MG63 (cell line): Measurements from ENCODE around the gene ULBP2. TPM values are rescaled to one million over a fixed set of nuclear protein-coding genes. Genes with fewer than 3 reads are reported as not detected.
"Not testable (repeated sequence)": the region's sequence is repeated elsewhere in the genome, so short reads cannot be mapped to it uniquely, and the experiment has no call there.

Experiments used
- DNase-seq: peaks from one replicate; pipeline ENCODE4 v3.0.0-alpha.2; 2020
- H3K27me3 ChIP-seq: fragments of 250-450 bp; sonication (Bioruptor Pico); 2 replicates; pipeline ENCODE4 v1.5.1; 2020; ENCODE audit warnings: mild to moderate bottlenecking, moderate library complexity
- H3K36me3 ChIP-seq: fragments of 250-450 bp; sonication (Bioruptor Pico); 2 replicates; pipeline ENCODE4 v1.5.1; 2020; ENCODE audit warnings: mild to moderate bottlenecking, moderate library complexity
- H3K4me3 ChIP-seq: fragments of 250-450 bp; sonication (Bioruptor Pico); 2 replicates; pipeline ENCODE4 v1.5.1; 2020; ENCODE audit warnings: mild to moderate bottlenecking, moderate library complexity
- H3K9me3 ChIP-seq: fragments of 250-450 bp; sonication (Bioruptor Pico); 2 replicates; pipeline ENCODE4 v1.5.1; 2020; ENCODE audit warnings: mild to moderate bottlenecking, moderate library complexity
- total RNA-seq: library from RNA; depleted of rRNA; stranded (reverse); fragments of >200 nt; shearing (Covaris generic); gene quantifications from 2 replicates; pipeline ENCODE4 v1.2.3, GENCODE V29; 2014; ENCODE audit warnings: low replicate concordance

The ULBP2 gene
- total RNA-seq, 1 experiment from 2014 or later = 7.4 TPM

DNA sequence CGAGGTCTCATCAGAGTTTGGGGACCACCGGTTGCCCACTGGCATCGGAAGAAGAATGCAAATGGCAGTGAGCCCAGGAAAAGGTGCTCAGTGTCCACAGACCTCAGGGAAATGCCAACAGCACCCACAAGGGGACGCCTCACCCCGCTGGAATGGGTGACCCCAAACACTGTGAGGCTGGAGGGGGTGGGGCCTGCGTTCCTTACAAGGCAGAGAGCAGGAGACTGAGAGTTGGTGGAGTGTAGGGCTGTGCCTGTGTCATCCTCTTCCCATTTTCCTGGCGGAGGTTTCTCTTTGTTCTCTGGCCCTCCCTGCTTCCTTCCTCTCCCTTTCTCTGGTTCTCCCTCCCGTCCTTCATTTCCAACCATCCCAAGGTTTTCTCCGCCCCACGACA, 12.1 kb downstream of the ULBP2 start:
- H3K4me3 ChIP-seq, H3K9me3 ChIP-seq, DNase-seq, H3K27me3 ChIP-seq, H3K36me3 ChIP-seq: not testable (repeated sequence)

DNA sequence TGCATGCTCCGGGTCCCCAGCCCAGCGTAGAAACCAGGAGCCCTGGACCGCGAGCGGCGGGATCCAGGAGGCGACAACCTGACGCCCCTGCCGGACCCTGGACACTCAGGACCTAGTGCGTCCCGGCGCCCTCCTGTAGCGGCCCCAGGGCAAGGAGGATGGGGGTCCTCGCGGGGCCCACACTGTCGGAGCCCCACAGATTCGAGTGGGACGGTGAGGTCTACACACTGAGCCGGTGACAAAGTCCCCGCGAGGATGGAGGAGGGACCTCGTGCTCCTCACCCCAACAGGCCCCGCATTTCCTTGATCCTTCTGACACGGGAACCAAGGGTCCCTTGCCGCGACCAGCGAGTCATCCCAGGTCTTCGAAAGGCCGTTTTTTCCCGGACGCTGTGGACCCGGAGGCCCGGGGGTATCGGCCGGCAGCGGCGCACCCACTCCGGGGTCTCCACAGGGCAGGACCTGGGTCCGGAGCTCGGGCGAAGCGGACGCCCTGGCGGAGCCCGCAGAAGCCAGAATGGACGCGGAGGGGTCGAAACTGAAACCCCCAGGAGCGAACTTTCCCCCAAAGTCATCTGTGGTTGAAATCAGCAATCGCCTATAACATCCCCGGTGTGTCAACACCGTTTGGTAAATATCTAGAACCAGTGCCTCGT, 12.6 kb downstream of the ULBP2 start:
- DNase-seq, H3K36me3 ChIP-seq, H3K9me3 ChIP-seq, H3K4me3 ChIP-seq, H3K27me3 ChIP-seq: not testable (repeated sequence)

DNA sequence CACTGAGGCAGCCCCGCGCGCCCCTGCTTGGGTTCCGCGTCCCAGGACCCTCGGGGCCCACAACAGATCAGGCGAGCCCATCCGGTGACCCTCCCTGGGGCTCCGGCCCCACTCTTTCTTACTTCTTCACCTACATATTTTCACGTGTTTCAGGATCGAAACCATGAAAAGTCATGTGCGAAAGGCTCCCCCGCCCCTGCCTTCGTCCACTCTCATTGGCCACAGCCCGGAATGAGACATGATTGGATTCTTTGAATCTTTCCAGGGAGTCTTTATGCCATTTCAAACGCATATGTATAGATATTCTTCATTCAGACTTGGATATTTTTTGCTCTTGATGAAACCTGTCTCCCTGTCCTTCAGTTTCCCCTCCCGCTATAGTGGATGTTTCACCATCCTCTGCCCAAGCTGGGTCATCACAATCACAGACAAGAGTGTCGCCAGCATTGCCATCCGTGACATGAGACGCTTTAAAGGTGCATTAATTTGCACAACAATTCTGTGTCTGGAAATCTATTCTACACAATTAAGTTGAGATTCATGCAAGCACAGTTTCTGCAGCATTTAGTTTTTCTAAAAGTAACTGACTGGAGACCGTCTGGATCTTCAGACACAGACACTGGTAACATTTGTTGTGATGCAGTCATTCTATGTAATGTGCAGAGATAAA, 13.3 kb downstream of the ULBP2 start:
- H3K27me3 ChIP-seq, H3K4me3 ChIP-seq, H3K9me3 ChIP-seq, DNase-seq, H3K36me3 ChIP-seq: not testable (repeated sequence)

DNA sequence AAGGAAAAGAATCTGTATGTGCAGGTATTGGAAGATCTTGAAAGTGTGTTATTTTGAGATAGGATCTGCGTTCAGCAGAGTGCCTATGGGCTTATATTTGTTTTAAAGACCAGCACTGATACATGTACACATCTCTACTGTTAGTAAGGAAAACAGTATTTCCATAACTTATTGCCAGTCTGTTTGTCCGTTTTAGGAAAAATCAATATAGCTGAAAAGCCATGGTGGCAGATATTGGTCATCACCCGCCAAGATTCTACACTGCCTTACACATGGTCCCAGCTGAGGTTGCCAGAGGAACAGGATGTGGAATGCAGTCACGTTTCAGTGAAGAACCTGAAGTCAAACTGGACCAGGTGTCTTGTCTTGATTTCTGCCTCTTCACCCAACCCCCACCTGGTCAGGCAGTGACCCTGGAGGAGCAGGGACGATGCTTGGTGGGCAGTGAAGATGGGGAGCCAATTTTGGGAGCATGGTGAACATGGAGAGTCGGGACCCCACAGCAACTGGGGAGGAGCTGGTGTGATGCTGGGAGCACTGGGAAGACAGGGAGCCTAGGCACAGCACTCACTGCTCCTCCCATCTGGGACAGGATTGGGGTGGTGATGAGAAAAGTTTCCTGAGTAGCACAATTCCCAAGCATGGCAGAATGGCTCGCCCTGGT, 14.0 kb downstream of the ULBP2 start:
- not testable (repeated sequence) for H3K27me3 ChIP-seq

DNA sequence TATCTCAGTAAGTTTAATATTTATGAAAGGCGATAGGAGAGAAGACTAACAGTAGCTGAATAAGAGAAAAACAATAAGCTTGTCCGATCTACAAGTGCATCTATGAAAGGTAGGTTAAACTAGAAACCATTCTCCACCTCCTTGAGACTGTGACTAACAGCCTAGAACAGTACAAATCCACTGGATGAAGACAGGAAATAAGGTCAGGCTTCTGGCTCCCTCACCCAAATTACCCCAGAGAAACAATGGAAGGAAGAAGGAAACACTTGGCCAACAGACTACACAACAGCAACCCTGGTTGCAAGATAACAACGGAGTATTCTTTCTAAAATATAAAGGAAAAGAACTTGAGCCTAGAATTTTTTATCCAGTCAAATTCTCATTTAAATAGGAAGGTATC, 16.3 kb downstream of the ULBP2 start:
- not testable (repeated sequence) for H3K4me3 ChIP-seq, H3K9me3 ChIP-seq, DNase-seq, H3K27me3 ChIP-seq, H3K36me3 ChIP-seq

More for the DNA sequence above, 14.0 kb downstream of the ULBP2 start:
- H3K36me3 ChIP-seq, DNase-seq, H3K9me3 ChIP-seq, H3K4me3 ChIP-seq: not testable (repeated sequence)

DNA sequence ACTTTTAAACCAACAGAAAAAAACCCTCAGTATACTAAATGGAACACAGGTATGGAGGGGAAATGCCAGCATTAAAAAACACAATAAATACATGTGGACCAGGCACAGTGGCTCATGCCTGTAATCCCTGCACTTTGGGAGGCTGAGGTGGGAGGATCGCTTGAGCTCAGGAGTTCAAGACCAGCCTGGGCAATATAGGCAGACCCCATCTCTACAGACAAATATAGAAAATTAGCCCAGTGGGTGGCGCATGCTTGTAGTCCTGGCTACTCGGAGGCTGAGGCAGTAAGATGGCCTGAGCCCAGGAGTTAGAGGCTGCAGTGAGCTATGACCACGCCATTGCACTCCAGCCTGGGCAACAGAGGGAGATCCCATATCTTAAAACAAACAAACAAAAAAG, 18.0 kb downstream of the ULBP2 start:
- not testable (repeated sequence) for H3K4me3 ChIP-seq, H3K36me3 ChIP-seq, H3K27me3 ChIP-seq, H3K9me3 ChIP-seq, DNase-seq

DNA sequence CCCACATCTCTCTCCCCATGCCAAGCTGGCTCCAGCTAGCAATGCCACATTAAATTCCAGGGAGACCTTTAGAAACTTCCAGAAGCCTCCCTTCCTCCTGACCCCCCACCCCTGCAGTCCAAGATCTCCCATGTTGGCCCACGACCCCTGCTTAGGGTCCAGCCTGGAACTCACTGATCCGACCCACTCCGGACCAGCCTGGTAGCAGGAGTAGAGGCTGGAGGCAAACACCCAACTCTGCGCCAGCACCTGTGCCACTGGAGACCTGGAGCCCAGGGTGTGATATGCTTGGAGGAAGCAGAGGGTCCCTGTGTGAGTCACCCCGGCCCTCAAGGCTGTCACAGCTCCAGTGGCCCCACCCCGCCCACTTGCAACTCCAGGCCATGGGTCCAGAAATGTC, 18.7 kb downstream of the ULBP2 start:
- no peaks in the 10 kb centered on the region for H3K9me3 ChIP-seq
- H3K36me3 ChIP-seq = no peaks in the 10 kb centered on the region
- H3K4me3 ChIP-seq = no peak overlapping the region
- no peak for DNase-seq
- H3K27me3 ChIP-seq = peaks cover 2% of the 10 kb centered on the region; the same call in 1 of the 2 replicates

DNA sequence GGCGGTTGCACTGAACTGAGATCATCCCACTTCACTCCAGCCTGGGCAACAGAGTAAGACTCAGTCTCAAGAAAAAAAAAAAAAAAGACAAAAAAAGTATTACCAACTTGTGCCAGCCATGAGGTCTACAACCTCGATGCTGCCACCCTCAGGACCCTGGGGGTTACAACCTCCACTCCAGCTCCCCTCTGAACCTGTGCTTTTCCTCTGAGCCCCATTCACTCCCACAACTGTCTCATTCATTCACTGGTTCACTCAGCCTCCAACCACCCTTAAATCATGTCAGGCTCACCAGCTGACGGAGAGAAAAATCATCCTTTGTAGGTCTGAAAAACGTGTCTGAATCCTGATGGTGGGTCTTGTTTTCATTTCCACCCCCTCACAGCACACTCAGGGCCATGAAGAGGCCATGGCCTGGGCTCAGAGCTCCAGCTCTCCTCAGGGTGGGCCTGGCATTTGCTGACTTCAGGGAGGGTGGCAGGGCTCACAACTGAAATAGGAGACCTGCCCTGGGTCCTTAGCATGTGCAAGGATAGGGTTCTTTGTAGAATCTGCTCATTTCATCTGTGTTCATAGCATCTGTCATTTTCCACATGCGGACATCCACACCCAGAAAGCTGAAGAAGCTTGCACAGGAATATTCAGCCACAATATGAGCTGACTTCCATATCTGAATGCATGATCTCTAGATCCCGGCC, 20.1 kb downstream of the ULBP2 start:
- DNase-seq = peak; percentile 51
- Histone ChIP-seq H3K9me3 (no peaks in the 10 kb centered on the region), H3K27me3 (no peaks in the 10 kb centered on the region), H3K4me3 (no peak overlapping the region), H3K36me3 (no peaks in the 10 kb centered on the region)

DNA sequence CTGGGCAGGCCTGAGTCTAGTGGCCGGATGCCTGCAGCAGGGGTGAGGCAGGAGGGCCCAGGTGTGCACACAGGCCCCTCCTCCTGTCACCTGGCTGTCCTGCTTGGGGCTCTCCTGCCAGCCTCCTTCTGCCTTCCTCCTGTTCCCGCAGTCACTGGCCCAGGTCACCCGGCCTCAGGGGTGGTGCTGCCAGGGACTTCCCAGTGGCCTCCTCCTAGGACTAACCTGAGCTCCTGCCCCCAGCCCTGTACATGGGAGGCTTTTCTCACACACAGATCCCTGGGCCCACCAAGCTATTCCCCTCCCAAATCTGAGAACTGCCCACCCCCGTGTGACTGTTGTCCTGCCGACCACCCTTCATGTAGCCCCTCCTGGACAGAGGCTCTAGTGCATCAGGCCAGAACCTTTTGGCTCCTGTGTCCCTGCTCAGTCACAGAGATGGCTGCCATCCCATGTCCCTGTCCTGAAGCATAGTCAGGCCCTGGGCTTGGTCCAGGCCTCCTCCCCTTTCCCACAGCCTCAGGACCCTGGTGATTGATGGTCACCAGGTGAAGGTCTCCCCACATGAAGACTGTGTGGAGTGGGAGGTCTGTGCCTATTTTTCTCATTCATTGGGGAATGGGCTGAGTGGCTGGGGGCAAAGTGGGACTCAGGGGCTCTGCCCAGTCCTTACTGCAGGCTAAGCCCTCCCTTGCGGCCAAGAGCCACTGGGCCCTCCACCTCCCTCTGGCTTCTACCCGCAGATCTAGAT, 20.8 kb downstream of the ULBP2 start:
- H3K9me3 ChIP-seq = no peaks in the 10 kb centered on the region
- peak overlapping the region; percentile 50 for H3K4me3 ChIP-seq
- DNase-seq = peak; percentile 58

DNA sequence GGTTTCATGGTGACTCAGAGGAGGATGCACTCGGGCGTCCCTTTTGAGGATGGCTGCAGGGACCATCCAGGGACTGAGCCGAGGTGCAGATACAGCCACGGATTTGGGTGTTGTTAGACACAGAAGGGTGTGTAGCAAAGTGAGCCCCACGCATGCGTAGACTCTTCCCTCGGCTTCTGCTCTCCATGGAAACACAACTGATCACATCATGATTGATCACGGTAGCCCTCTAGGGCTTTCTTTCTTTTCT, 21.3 kb downstream of the ULBP2 start:
- no peak for DNase-seq
- H3K36me3 ChIP-seq = no peaks in the 10 kb centered on the region
- no peaks in the 10 kb centered on the region for H3K27me3 ChIP-seq
- H3K9me3 ChIP-seq = no peaks in the 10 kb centered on the region
- H3K4me3 ChIP-seq = peak overlapping the region; percentile 50

More for the DNA sequence above, 20.8 kb downstream of the ULBP2 start:
- no peaks in the 10 kb centered on the region for H3K27me3 ChIP-seq
- no peaks in the 10 kb centered on the region for H3K36me3 ChIP-seq

DNA sequence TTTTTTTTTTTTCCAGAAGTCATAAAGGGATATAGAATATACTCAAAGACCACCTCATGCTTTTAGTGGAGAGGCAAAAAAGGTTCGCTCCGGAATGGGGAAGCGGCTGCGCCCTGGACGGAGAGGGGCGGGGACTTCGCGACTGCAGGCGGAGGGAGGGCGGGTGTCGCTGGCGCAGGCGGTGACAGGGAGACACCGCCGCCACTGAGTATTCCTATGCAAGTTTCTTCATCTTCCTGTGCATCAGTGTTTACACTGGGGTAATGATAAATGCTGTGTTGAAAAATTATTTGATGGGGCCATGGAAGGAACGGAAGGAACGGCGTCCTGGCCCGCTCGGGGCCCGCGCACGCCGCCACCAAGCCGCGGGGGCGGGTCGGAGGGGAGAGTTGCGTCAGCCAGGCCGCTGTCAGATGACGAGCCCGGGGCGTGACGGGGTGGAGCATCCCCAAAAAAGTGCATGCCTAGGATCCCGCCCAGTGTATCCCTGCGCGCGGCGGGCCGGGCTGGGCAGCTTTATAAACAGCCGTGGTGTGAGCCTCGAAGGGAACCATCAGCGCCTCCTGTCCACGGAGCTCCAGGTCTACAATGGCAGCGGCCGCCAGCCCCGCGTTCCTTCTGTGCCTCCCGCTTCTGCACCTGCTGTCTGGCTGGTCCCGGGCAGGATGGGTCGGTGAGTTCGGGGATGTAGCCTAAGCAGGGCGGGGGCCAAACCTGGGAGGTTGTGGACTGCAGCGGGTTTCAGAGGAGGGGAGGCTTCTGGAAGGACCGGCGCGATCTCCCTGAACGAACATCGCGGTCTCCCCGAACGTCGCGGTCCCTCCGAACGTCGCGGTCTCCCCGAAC, 21.9 kb downstream of the ULBP2 start, which contains the start of gene ULBP1:
TSS of gene ULBP1 (plus strand) at position 482 of the 846 bp plus-strand sequence. CDS start at position 589, 107 bp downstream.
- Histone ChIP-seq H3K36me3 (no peaks in the 10 kb centered on the region), H3K4me3 (peak within 1 kb of the TSS; percentile 50), H3K27me3 (no peaks in the 10 kb centered on the region), H3K9me3 (no peaks in the 10 kb centered on the region)
- peak; percentile 94 for DNase-seq

DNA sequence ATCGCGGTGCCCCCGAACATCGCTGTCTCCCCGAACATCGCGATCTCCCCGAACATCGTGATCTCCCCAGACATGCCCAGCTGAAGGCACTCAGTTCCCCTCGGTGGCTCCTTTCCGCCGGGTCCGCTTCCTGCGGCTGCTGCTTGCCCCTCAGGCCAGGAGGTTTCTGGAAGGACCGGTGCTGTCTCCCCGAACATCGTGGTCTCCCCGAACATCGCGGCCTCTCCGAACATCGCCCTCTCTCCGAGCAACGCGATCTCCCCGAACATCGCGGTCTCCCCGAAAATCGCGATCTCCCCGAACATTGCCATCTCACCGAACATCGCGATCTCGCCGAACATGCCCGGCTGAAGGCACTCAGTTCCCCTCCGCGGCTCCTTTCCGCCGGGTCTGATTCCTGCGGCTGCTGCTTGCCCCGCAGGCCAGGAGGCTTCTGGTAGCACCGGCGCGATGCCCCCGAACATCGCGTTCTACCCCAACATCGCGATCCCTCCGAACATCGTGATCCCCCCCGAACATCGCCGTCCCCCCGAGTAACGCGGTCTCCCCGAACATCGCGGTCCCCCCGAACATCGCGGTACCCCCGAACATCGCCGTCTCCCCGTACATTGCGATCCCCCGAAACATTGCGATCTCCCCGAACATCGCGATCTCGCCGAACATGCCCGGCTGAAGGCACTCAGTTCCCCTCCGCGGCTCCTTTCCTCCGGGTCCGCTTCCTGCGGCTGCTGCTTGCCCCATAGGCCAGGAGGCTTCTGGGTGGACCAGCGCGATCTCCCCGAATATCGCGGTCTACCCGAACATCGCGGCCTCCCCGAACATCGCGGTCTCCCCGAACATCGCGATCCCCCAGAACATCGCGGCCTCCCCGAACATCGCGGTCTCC, 22.7 kb downstream of the ULBP2 start:
- H3K27me3 ChIP-seq = no peaks in the 10 kb centered on the region
- no peak for DNase-seq
- H3K9me3 ChIP-seq = no peaks in the 10 kb centered on the region
- H3K36me3 ChIP-seq = no peaks in the 10 kb centered on the region
- H3K4me3 ChIP-seq = peak overlapping the region; percentile 50

DNA sequence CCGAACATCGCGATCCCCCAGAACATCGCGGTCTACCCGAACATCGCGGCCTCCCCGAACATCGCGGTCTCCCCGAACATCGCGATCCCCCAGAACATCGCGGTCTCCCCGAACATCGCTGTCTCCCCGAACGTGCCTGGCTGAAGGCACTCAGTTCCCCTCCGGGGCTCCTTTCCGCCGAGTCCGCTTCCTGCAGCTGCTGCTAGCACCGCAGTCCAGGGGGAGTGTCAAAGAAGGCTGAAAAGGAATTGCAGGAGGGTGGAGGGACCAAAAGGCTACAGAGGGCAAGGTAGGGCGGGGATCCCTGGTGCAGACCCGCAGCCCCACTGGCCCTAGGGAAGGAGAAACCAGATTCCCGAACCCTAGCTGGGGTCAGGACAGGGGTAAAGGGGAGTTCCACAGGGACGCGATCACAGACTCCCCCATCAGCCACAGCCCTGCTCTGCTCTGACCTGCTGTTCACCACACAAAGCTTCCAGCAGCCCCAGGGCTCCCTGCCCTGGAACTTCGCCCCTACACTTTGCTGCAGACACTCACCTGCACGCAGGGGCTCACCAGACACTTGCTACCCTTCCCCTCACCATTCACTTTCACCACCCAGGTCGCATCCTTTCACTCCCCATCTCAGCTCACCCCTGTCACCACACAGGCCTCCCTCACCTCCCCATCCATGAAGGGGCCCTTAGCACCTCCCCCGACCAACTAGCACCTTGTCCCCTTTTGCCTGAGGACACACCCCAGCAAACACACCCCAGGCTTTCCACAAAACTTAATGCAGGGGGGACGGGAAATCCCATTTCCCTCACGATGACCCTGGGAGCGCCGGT, 23.6 kb downstream of the ULBP2 start:
- Histone ChIP-seq H3K27me3 (no peaks in the 10 kb centered on the region), H3K36me3 (no peaks in the 10 kb centered on the region), H3K9me3 (no peaks in the 10 kb centered on the region), H3K4me3 (no peak overlapping the region)
- no peak for DNase-seq

DNA sequence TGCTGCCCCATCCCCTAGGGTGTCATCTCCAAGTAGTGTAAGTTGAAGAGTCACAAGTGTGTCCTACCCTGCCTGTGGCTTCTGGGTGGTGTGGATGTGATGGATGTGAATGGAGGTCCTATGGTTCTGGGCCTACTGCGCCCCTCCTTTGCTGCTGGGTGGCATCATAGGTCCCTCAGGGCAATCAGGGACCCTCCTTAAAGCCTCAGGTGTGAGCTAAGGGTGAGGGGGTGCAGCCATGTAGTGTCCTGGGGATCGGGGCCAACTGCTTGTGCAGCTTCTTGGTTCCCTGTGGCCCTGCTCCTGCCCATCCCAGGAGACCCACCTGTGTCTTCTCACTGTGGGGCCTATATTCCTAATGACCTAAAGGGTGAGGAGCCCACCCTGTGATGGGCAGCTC, 24.5 kb downstream of the ULBP2 start:
- not testable (repeated sequence) for H3K27me3 ChIP-seq, H3K9me3 ChIP-seq

More for the DNA sequence above, 24.5 kb downstream of the ULBP2 start:
- not testable (repeated sequence) for DNase-seq, H3K36me3 ChIP-seq, H3K4me3 ChIP-seq
